NB4 (cell line): ENCODE data around the gene GABRG3.
A peak's percentile ranks its signal among the peaks of the same experiment; 100 is the strongest.

Source experiments
- POLR2A ChIP-seq: IDR thresholded peaks from 2 replicates; pipeline ENCODE4 v1.6.1; 2011; ENCODE audit warnings: mild to moderate bottlenecking; ENCODE audit not compliant: insufficient read length; ENCODE audit errors: extremely low read depth
- TF ChIP-seq, protein P1 (sequence below): IDR thresholded peaks from one replicate; pipeline ENCODE4 v1.5.1; 2012; ENCODE audit warnings: low read depth, low read length
- TF ChIP-seq, protein P2 (sequence below): IDR thresholded peaks from 2 replicates; pipeline ENCODE4 v1.6.1; 2011; ENCODE audit warnings: low read depth, low read length

DNA sequence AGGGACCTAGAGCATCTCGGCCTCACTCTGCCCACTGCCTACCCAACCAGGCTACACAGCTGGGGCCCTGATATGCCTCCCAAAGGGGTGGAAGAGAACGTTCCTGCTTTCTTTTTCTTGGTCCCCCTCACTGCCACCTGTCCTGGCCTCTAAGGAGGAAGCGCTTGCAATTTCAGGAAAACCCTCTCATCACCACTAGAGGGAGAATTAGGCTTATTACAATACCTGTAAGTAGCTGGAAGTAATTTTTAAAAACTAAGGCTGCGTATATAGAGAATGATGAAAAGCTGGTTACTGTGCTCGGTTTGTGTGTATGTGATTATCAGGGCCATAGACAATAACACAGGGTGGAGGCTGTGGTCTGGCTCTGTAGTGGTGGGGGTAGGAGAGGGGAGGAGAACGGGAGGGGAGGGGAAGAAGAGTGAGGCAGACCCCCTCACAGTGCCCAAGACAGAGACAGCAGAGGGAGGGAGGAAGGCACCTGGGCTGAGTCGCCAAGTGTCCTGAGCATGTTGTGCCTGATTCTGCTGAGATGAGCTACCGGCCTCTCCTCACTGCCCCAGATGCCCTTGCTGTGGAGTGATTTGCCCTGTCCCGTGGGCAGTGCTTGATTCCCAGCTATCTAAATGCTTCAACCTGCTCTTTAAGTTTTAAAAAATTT lies 3.3 kb downstream of the GABRG3 start:
- TF ChIP-seq, protein P1, sequence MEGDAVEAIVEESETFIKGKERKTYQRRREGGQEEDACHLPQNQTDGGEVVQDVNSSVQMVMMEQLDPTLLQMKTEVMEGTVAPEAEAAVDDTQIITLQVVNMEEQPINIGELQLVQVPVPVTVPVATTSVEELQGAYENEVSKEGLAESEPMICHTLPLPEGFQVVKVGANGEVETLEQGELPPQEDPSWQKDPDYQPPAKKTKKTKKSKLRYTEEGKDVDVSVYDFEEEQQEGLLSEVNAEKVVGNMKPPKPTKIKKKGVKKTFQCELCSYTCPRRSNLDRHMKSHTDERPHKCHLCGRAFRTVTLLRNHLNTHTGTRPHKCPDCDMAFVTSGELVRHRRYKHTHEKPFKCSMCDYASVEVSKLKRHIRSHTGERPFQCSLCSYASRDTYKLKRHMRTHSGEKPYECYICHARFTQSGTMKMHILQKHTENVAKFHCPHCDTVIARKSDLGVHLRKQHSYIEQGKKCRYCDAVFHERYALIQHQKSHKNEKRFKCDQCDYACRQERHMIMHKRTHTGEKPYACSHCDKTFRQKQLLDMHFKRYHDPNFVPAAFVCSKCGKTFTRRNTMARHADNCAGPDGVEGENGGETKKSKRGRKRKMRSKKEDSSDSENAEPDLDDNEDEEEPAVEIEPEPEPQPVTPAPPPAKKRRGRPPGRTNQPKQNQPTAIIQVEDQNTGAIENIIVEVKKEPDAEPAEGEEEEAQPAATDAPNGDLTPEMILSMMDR = peak; percentile 37
- no peak for TF ChIP-seq POLR2A
- TF ChIP-seq, protein P2, sequence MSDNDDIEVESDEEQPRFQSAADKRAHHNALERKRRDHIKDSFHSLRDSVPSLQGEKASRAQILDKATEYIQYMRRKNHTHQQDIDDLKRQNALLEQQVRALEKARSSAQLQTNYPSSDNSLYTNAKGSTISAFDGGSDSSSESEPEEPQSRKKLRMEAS = no peak
